H1 (cell line): ENCODE measurements around the gene TP73. TPM values are rescaled to one million over a fixed set of nuclear protein-coding genes. Genes with fewer than 3 reads are reported as not detected.

Experiments
- SUZ12 ChIP-seq: fragments of 200-600 bp; sonication (generic); IDR thresholded peaks from 2 replicates; pipeline ENCODE4 v1.6.1; 2012; ENCODE audit warnings: mild to moderate bottlenecking, inconsistent platforms, low read length, moderate library complexity, mixed read lengths
- polyA plus RNA-seq, 7 experiments: library from polyadenylated mRNA; depleted of rRNA in 3 of 7; stranded (reverse) in 5 of 7; unstranded in 2 of 7; fragments of >200 nt in 5 of 7; fragments of 200-250 nt in 2 of 7; gene quantifications; 1 replicate in 5 of 7; 2 replicates in 1 of 7; 4 replicates in 1 of 7; pipeline versions ENCODE4 v1.2.1 to v1.2.3, GENCODE V29; 2011 to 2013; ENCODE audit warnings: missing spikeins in 2 of 7, mixed read lengths in 2 of 7
- total RNA-seq: library from RNA; stranded (reverse); fragmentation: NEBNext Ultra II Directional; extraction: Animal tissue kit (Norgen Biotek cat#: 25700); gene quantifications from 2 replicates; pipeline ENCODE4 v1.2.1, GENCODE V29; 2021

The TP73 gene
- total and polyA plus RNA-seq, 2 of the 8 experiments (the other 6 are each of a cell fraction or from before 2014, with no cell fraction given): 2.6 to 3.1 TPM

GRCh38 chr1:3736131-3736561 lies 83.8 kb downstream of the TP73 start (continued):
- no peak for TF ChIP-seq SUZ12
